GM12878 (cell line): ENCODE measurements around the gene FFAR1. TPM values are rescaled to one million over a fixed set of nuclear protein-coding genes. Genes with fewer than 3 reads are reported as not detected.

Source experiments
- BCL3 ChIP-seq: IDR thresholded peaks from 2 replicates; pipeline ENCODE4 v1.6.1; 2011; ENCODE audit warnings: borderline replicate concordance, low read depth, mild to moderate bottlenecking, moderate library complexity, low read length; ENCODE audit not compliant: insufficient read depth, poor library complexity, severe bottlenecking
- CHD4 ChIP-seq: fragments of 200-600 bp; sonication (generic); IDR thresholded peaks from 2 replicates; pipeline ENCODE4 v1.6.1; 2016; ENCODE audit warnings: mild to moderate bottlenecking
- HDGF ChIP-seq: fragments of 450-650 bp; IDR thresholded peaks from 2 replicates; pipeline ENCODE4 v1.6.1; 2016; ENCODE audit warnings: antibody characterized with exemption
- MTA2 ChIP-seq: fragments of 450-650 bp; IDR thresholded peaks from 2 replicates; pipeline ENCODE4 v1.6.1; 2016; ENCODE audit warnings: low read depth, mild to moderate bottlenecking, moderate library complexity
- PAX5 ChIP-seq: IDR thresholded peaks from 2 replicates; pipeline ENCODE4 v1.6.1; 2011; ENCODE audit warnings: low read depth, low read length, borderline replicate concordance
- POLR2A ChIP-seq: IDR thresholded peaks from 2 replicates; pipeline ENCODE4 v1.6.1; 2011; ENCODE audit warnings: low read depth, mild to moderate bottlenecking, low read length
- PRDM15 ChIP-seq: fragments of 450-650 bp; formaldehyde crosslinking; IDR thresholded peaks from 2 replicates; pipeline ENCODE4 v1.4.0; 2020; ENCODE audit warnings: mild to moderate bottlenecking, moderate library complexity
- SIN3A ChIP-seq: IDR thresholded peaks from 2 replicates; pipeline ENCODE4 v1.6.1; 2012; ENCODE audit warnings: low read depth, low read length, improper control_type of control experiment
- TBL1XR1 ChIP-seq: IDR thresholded peaks from 2 replicates; pipeline ENCODE4 v1.6.1; 2012; ENCODE audit warnings: low read depth, low read length, improper control_type of control experiment
- ZNF274 ChIP-seq: IDR thresholded peaks from one replicate; pipeline ENCODE4 v1.8.0; 2011; ENCODE audit not compliant: insufficient read length, insufficient read depth
- ZNF687 ChIP-seq: fragments of 450-650 bp; IDR thresholded peaks from 2 replicates; pipeline ENCODE4 v1.6.1; 2017; ENCODE audit warnings: mild to moderate bottlenecking, moderate library complexity
- polyA plus RNA-seq, 11 experiments: library from polyadenylated mRNA; depleted of rRNA in 4 of 11; unstranded in 6 of 11; stranded (reverse) in 5 of 11; fragments of >200 nt; fragmentation: Nextera tagmentation in 4 of 11; fragmentation: Illumina TruSeq in 1 of 11; extraction: Ambion mirVana in 4 of 11; extraction: Trizol in 1 of 11; gene quantifications; 1 replicate in 1 of 11; 2 replicates in 10 of 11; pipeline versions ENCODE4 v1.2.1 to v1.2.3, GENCODE V29; 2011 to 2016; ENCODE audit warnings: inconsistent platforms in 2 of 11, missing spikeins in 2 of 11, low read depth in 1 of 11
- total RNA-seq, 4 experiments: library from RNA; depleted of rRNA in 3 of 4; stranded (reverse); fragments of >200 nt in 3 of 4; fragmentation: Illumina TruSeq in 1 of 4; extraction: Trizol in 1 of 4; gene quantifications; 2 replicates each; pipeline versions ENCODE4 v1.2.1 to v1.2.3, GENCODE V29; 2013 to 2021

Gene FFAR1
- total and polyA plus RNA-seq, 10 of the 15 experiments (the other 5 are each of a cell fraction or from before 2014, with no cell fraction given) = 0.05 to 0.62 (median 0.14) TPM; not detected in 2

- TF ChIP-seq PRDM15 (CRISPR knock-in tag) (no peak), ZNF274 (no peak), CHD4 (no peak), BCL3 (no peak), PAX5 (0 out of 2 replicates have a peak, but pooled peaks have one; percentile 23), SIN3A (no peak), HDGF (no peak), POLR2A (peak; percentile 73), TBL1XR1 (no peak), MTA2 (no peak), ZNF687 (peak; percentile 92)
Measured at GRCh38 chr19:35348911-35349611, 1.4 kb downstream of the FFAR1 start (continued).
